Stimulated activated CD4-positive, alpha-beta T cell treated with anti-CD3 and anti-CD28 coated beads, TNF-alpha, amount 100 ng/mL, for 1 hour (primary cell): Measurements from ENCODE around the gene NRIP1.

Experiments
- DNase-seq, 3 donors: peaks; one replicate each; pipeline ENCODE4 v3.0.0-alpha.2; 2020; ENCODE audit warnings: low read depth in 3 of 3, low spot score in 1 of 3

Gene NRIP1, protein sequence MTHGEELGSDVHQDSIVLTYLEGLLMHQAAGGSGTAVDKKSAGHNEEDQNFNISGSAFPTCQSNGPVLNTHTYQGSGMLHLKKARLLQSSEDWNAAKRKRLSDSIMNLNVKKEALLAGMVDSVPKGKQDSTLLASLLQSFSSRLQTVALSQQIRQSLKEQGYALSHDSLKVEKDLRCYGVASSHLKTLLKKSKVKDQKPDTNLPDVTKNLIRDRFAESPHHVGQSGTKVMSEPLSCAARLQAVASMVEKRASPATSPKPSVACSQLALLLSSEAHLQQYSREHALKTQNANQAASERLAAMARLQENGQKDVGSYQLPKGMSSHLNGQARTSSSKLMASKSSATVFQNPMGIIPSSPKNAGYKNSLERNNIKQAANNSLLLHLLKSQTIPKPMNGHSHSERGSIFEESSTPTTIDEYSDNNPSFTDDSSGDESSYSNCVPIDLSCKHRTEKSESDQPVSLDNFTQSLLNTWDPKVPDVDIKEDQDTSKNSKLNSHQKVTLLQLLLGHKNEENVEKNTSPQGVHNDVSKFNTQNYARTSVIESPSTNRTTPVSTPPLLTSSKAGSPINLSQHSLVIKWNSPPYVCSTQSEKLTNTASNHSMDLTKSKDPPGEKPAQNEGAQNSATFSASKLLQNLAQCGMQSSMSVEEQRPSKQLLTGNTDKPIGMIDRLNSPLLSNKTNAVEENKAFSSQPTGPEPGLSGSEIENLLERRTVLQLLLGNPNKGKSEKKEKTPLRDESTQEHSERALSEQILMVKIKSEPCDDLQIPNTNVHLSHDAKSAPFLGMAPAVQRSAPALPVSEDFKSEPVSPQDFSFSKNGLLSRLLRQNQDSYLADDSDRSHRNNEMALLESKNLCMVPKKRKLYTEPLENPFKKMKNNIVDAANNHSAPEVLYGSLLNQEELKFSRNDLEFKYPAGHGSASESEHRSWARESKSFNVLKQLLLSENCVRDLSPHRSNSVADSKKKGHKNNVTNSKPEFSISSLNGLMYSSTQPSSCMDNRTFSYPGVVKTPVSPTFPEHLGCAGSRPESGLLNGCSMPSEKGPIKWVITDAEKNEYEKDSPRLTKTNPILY (N-terminal part only)

DNA sequence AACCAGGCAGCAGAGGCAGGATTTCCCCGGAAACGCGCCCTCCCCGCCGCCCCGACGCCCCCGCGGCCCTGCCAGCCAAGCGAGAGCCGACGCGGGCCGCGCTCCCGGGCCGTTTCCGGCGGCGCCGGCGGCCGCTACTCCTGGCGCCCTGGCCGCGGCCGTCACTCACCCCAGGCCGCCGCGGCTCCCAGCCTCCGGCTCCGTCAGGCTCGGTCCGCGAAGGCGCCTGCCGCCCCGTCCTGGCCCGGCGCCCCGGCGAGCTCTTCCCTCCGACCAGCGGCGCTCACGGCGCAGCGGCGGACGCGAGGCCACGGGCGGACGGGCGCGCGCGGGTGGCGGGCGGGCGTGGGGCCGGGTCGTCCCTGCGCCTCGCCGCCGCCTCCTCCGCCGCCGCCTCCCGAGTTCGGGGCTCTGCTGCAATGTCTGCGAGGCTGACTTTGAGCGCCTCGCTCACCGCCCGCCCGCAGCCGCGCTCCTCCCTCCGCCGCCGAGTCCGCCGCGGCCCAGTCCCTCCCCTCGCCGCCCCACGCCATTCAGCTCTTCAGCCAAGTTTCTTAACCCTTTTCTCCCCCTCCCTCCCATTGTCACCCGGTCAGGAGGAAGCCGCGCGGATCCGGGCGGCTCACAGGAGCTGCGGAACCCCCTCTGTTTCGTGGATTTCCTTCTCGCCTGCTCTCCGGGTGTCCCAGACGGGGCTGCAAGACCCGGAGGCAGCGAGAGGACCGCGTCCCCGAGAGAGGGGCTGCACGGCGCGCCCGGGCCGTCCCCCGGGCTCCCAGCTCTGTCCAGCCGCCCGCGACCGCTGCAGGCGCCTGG is at the start of gene NRIP1:
TSS of gene NRIP1 (minus strand) at position 425 of the 816 bp plus-strand sequence. CDS start 96,808 bp downstream, outside the sequence.
- peak; percentile 31 to 67 (median 65) for DNase-seq

DNA sequence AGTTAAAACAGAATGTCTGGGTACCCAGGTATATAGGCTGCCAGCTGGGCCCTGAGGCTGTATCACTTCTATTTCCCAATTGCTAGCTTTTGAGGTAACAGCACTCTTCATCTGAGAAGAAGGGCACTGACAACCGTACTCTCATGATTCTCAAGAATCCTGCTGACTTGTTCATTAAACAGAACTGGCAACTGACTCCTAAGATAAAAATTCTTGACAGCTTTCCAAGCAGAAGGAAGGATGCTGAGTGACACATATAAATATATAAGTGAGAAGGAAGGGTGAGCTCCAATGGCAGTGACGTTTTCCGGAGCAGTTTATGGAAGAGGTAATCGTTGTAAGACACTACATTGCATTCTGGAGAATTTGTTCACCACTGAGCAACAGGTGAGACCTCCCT is 48.1 kb upstream of the NRIP1 start:
- DNase-seq: no peak

DNA sequence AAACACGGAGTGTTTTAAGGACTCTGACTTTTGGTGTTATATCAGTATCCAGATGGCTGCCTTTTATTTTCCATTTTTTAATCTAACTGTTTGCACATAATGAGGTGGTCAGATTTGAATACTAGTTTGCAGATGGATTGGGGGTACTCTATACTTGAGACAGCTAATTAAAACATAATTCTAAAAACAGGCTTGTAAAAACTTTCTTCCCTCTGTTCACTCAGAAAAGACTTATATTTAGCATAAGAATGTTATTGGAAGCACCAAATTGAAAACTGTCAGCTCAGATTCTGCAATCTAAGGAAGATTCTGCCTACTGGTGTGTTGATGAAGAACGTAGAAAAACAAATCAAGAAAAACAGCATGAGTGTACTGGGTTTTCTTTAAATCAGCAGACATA is 44.0 kb upstream of the NRIP1 start:
- no peak for DNase-seq

DNA sequence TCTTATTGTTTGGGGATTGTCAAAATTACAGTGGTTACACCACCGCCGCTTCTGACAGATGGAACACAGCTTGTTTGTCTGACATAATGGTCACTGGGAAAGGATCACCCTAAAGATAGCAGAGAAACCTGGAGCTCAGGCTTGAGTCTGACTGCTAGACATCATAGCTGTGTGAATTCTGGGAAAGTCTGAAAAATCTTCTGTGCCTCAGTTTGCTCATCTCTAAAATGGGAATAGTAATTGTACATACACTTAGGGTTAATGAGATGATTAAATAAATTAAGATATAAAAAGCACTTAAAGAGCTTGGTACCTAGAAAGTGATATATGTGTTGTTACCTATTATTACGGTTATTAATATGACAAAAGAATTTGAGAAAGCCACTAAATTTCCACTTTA is 39.7 kb upstream of the NRIP1 start:
- DNase-seq: no peak

DNA sequence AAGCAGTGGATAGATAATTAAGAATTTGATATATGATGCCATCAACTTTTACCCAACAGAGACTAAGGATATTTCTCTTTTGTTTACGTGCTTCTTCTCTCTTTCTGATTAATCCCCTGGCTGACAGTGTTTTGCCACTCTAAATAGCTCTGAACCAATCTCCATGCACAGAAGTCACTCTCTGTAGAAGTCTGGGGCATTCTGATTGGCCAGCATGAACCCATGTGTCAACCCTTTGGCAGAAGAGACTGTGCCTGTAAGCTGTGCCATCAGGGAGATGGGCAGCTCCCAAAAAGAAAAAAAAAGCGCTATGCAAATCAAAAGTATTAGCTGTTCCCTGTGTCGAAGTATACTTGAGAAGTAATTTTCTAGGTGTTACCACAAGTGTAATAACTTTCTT is 34.1 kb upstream of the NRIP1 start:
- DNase-seq: no peak

DNA sequence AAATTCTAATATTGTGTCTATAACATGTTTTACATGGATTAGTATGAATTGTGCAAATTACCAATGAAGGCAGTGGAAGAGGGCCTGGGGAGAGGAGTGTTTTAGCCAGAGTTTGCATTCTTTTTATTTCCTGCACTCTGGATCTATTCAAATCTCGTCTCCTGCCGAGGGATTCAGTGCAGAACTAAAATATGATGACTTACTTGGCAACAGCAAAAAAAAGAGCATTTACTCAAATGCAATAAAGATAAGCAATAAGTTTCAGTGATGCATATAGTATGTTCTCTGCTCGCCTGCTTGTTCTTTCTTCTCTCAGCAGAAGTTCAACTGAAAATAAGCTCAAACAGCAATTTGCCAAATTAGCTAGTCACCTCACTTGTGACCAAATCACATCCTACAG is 33.4 kb upstream of the NRIP1 start:
- no peak for DNase-seq

DNA sequence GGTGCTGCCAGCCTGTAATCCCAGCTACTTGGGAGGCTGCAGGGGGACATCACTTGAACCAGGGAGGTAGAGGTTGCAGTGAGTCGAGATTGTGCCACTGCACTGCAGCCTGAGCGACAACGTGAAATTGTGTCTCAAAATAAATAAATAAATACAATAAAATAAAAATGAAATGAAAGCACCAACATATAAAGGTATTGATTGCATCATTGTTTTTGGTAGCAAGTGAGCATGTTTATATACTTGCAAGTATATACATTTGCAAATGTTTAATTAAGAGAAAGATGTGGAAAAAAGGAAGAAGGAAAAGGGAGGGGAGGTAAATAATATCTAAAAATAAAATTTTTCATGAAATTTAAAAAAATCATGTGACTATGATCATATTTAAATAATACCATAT is 32.8 kb upstream of the NRIP1 start:
- DNase-seq: no peak

DNA sequence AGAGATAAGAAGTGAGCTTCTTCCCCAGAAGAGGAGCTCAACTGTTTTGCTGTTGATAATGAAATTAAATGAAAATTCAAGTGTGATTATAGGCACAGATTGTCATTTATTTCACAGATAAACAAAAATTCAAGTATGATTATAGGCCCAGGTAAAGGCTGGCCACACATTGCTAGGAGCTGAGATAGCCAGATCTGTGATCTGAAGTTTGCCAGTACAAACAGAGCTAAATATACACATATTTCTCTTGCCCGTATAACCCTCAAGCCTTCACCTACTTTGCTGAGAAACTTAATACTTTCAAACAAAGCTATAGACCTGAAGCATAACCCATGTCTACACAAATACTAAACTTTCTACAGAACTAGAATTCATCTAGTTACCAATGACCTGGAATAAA is 31.3 kb upstream of the NRIP1 start:
- no peak for DNase-seq

DNA sequence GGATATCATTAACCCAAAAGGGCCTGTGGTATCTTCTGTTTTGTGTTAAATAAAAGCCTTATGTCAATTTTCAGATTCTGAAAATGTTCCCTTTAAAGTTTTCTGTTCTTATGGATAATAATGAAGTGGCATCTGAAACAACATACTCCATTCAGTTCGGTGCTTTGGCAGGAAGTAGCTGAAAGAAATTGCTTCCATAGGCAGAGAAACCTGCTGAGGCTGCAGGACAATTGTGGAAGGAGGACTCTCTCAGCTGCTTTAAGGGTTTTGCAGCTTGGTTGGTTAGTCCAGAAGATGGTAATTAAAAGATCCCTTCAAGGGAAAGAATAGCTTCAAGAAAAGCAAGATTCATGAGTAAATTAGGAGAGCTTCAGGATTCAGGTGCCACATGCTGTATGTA is 30.5 kb upstream of the NRIP1 start:
- DNase-seq: no peak

DNA sequence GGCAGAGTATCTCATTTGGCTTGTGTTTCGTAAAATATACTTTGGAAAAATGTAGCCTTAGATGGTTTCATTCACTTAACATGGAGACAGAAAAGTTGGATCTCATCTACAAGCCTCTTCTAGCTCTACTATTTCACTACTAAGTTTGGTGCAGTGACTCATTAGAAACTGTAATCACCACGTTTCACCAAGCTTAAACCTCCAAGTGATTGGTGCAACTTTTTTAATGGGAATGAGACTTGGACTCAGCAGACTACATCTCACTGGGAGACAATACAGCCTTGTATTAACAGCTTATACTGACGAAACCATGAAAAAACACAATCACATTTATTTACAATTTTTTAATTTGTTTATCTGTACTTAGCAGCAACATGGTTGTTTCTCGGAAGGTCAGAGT is 29.9 kb upstream of the NRIP1 start:
- DNase-seq: no peak

DNA sequence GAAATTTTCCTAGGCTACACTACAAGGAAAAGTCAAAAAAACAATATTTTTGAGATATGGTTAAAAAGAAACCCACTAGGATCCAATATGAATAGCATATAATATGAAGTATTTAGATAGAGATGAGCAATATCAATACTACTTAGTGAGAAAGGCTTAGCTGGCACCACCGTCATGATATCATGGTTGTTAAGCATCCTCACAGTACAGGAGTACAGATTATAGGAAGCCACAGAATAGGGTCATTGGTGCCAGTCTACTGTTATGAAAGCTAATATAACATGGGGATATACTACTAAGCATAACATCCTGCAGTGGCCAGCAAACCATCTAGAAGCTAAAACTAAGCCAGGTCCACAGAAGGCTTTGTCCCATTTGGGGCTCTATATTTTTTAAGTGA is 28.4 kb upstream of the NRIP1 start:
- DNase-seq: no peak

DNA sequence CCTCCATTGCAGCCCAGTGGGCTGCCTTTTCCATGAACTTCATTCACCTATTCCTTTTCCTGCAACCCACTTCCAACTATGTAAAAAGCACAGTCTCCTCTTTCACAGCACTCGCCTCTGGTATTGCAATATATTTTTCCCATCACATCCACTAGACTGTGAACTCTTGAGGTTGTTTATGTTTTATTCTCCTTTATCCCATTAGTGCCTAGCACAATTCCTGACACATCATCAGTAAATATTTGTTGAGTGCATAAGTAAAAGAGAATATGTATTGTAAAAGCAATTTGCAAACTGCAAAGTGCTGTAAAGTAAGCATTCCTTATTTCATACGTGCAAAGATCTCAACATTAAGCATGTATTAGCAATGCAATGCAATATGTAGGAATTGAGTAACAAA is 27.9 kb upstream of the NRIP1 start:
- no peak for DNase-seq

DNA sequence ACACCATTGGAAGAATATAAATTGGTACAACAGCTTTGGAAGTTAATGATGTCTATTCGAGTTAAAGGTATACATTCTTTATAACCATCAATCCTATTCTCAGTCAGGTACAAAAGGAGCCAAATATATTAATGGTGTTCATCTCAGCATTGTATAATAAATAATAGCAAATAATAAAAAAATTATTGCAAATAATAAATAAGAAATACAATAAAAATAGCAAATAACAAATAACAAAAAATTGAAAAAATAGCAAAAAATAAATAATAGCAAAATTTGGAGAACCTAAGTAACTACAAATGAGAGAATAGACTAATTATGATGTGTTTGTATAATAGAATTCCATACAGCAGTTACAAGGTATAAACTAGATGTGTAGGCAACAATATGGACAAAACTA is 25.6 kb upstream of the NRIP1 start:
- DNase-seq: no peak

DNA sequence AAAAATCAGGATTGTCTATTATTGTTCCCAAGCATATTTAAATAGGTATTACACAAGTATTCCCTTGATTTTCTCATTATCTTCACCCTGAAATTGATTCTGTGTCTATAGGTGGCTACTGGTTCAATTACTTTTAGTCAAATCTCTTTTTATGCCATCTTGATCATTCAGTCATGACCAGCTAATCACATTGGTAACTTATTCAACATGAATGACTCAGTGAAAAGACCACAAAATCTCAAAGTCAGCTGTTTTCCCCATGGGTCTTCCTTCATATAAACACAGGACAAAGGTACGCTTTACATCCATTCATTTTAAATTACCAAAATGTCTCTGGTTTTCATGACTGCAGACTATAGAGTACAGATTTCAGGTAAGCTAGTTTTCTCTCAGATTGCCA is 23.7 kb upstream of the NRIP1 start:
- no peak for DNase-seq

DNA sequence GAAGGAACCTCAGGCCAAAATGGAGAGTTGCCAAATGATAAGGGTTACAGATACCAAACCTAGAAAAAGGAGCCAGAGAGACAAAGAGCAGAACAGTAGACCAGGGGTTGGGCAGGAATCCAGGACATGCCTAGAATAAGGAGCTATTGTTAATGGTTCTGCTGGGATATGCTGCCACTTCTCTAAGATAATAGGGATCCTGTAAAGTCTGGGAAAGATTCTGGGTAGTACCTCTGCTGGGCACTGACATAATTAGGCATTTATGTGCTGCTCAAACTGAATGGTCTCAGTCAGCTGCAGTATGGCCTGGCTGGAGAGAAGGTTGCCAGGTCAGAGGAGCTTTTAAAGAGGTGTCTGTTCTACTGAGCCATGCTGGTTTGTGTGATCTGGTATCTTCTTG is 19.9 kb upstream of the NRIP1 start:
- no peak for DNase-seq

DNA sequence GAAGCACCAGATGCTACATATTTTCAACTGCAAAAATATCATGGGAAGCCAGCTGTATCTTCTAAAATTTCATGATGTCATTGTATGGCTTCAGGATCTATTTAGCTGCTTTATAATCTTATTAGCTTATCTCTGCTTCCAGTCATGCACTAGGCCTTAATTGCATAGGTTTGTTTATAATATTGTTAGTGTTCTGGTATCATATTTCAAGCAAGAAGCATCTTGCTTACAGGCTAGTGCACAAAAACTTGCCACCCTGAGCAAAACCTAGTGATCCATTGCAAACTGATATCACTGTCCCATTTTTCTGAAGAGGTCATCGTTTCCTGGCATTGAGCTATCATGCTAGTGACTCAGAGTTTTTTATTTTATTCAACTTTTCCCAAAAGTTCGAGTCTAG is 15.7 kb upstream of the NRIP1 start:
- DNase-seq: no peak

DNA sequence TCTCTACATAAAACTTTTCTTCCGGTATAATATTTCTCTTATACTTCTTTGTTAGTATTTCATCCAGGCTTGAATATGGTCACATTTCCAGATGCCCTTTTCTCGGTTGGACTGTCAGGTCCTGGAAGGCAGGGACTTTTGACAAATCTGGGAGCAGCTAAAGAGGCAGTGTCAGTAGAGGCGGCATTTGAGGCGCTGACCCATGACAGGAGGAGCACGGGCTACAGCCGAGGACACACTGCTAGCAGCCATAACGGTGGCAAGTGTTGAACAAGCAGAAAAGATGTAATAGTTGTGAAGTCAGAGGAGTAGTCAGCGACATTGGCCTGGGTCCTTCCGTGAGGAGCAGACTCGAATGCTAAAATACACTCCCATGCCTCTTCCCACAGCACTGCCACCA is 14.5 kb upstream of the NRIP1 start:
- no peak for DNase-seq

DNA sequence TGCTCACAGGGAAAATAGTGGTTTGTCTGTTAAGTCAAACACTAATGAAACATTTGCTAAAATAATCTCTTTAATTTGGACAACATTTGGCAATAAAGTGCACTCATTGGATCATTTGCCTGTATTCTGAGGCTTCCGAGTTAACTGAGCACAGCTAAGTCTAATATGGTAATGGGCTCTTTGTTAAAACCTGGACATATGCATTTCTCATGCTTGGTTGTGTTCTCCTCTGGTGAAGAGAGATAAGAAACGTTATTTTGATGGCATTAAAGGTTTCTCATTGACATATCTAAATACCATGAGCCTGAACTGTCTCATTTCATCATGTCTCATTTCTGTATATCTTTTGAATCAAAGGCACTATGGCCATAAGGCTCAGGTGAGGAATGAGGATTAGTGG is 13.4 kb upstream of the NRIP1 start:
- DNase-seq: no peak

DNA sequence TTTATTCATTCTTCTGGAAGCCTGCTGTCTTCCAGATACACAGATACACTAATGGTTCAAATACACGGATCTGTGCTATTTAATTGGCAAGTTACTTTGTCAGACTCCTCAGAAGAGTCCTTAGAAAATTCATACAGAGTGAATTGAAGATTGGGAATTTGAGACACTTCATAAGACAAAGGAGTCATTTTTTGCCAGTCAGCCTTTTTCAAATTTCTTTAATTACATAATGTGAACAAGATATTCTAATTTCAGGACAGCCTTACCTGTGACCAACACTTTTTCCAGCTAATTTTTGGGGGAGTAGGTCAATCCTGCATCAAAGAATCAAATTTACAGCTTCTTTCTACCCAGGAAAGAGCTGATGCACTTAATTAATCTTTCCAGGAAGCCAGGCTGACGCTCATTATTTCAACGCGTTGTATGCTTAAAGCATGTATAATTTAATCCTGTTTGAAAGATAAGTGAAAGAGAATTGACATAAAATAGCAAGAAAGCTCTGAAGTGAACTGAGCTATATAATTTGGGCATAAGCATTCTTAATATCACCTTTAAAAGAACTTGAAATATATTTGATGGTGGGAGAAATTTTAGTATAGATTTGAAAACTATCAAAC is 12.8 kb upstream of the NRIP1 start:
- no peak for DNase-seq

DNA sequence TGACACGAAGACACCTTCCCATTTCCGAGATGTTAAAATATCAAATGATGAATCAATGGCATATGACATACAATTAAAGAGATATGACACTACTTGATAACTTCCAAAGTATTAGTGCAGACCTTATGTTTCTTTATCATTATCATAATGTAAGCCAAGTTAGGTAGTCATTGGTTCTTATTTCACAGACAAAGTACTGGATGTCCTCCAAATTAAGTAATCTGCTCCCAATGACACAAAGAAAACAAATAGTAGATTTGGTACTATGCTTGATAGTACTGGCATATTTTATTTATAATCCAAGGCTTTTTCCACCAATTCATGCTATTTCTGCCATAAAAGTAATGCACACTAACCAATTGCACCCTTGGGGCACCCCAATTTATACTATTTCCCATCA is 11.9 kb upstream of the NRIP1 start:
- no peak for DNase-seq

DNA sequence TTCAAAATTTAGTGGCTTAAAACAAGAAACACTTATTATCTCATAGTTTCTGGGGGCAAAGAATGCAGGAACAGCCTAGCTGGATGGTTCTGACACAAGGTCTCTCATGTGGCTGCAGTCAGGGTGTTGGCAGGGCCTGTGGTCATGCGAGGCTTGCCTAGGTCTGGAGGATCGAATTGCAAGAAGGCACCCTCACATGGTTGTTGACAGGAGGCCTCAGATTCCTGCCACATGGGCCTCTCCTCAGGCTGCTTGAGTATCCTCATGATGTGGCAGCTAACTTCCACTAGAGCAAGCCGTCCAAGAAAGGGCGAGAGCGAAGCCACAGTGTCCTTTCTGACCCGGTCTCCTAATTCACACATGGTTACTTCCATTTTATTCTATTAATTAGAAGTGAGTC is 6.2 kb upstream of the NRIP1 start:
- DNase-seq: no peak
